ENCODE results near the gene GALNT16.

The GALNT16 gene

DNA sequence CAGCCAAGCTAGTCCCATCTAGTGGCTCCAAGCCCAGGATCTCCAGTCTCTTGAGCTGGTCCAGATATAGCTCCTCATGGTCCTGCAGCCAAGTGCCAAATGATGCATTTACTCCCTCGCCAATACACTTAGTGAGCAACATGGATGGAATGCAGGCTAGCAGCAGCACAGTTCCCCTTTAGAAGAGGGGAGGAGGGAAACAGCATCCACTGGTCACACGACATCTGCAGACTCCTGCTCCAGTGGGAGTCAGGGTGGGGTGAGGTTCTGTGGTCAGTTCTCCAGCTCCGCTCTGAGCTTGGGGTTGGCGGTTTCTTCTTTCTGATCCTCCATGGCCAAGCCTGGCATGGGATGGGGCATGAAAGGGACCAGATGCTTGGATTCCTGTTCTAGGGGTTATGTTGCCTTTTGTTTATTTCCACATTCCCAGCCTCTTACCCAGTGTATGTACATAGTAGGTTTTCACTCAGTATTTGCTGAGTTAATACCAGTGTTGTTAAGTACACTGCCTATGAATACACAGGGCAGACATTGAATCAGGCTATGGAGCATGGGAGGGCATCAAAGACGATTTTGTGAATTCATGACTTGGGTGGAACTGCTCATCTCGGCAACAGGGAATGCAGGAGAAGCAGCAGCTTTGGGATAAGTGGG is 57.3 kb downstream of the GALNT16 start:
- TF ChIP-seq, protein P1, sequence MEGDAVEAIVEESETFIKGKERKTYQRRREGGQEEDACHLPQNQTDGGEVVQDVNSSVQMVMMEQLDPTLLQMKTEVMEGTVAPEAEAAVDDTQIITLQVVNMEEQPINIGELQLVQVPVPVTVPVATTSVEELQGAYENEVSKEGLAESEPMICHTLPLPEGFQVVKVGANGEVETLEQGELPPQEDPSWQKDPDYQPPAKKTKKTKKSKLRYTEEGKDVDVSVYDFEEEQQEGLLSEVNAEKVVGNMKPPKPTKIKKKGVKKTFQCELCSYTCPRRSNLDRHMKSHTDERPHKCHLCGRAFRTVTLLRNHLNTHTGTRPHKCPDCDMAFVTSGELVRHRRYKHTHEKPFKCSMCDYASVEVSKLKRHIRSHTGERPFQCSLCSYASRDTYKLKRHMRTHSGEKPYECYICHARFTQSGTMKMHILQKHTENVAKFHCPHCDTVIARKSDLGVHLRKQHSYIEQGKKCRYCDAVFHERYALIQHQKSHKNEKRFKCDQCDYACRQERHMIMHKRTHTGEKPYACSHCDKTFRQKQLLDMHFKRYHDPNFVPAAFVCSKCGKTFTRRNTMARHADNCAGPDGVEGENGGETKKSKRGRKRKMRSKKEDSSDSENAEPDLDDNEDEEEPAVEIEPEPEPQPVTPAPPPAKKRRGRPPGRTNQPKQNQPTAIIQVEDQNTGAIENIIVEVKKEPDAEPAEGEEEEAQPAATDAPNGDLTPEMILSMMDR (IDR thresholded peaks at IDR 0.05), result no peak

DNA sequence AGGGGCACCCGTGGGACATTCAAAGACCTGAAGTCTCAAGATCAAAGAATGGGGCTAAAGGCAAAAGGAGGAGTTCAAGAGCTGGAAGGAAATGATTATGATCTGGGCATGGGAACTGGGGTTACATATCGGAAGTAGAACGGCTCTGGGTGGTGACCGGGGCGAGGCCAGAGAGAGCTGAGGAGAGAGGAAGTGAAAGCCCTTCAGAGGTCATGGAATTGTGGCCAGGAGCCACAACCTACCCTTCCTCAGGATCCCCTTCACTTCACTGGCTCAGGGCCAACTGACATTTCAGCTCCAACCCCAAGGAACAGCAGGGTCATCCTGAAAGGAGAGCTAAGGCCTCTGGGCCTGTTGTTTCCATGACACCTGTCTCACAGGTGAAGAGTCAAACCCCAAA is 57.8 kb downstream of the GALNT16 start:
- TF ChIP-seq, protein P1 (IDR thresholded peaks at IDR 0.05), result no peak

DNA sequence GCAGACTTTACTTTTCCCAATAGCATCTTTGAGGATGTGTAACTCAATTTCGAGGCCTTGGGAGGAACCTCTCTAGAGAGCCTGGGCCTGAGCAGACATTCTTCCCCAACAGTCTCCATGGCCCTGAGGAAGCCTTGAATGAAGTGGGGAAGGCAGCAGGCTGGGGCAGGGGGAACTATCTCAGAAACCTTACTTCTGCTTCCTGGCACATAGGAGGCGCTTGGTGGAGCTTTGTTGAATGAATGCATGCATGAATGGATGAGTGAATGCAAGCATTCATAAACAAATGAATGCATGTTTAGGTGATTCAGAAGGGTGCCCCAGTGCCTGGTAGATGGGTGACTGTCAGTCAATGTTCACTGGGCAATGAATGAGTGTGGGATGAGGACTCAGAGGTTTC is 58.3 kb downstream of the GALNT16 start:
- TF ChIP-seq, protein P1 (IDR thresholded peaks at IDR 0.05), result no peak

DNA sequence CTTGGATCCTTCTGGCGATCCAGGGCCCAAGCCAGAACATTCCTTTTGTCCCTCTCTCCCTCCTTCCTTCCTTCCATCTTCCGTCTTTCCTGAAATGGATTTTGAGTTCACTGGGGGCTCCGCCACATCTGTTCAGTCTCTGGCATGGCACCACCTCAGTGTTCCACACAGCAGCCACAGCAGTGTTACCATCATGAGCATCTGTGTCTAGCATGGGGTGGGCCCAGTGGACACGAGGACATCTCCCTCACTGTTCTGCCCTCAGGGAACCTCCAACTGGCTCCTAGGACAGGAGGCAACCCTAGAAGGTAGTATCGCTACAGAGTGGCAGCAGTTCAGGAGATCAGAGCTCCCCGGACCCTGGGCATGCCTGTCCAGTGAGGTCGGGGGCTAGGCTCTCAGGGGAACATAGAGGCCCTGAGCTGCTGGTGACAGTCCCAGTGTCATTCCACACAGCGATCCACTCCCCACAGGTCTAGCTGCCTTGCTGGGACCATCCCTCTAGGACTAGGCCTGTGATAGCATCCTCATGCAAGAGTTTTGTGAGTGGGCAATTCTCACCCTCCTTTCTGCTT is 59.0 kb downstream of the GALNT16 start:
- TF ChIP-seq, protein P1 (IDR thresholded peaks at IDR 0.05), result no peak

DNA sequence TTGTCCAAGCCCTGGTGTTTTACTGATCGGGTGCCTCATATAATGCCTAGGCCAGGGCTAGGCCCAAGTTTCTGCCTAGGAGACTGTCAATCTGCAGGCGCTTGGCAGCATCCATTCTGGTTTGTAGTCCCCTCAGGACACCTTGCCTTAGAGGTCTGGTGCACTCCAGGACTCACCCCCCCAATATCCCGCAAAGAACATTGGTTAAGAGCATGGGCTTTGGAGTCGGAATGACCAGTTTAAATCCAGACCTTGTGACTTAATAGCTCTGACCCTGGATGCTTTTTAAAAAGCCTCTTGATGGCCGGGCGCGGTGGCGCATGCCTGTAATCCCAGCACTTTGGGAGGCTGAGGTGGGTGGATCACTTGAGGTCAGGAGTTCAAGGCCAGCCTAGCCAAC is 60.0 kb downstream of the GALNT16 start:
- TF ChIP-seq, protein P1 (IDR thresholded peaks at IDR 0.05), result no peak

DNA sequence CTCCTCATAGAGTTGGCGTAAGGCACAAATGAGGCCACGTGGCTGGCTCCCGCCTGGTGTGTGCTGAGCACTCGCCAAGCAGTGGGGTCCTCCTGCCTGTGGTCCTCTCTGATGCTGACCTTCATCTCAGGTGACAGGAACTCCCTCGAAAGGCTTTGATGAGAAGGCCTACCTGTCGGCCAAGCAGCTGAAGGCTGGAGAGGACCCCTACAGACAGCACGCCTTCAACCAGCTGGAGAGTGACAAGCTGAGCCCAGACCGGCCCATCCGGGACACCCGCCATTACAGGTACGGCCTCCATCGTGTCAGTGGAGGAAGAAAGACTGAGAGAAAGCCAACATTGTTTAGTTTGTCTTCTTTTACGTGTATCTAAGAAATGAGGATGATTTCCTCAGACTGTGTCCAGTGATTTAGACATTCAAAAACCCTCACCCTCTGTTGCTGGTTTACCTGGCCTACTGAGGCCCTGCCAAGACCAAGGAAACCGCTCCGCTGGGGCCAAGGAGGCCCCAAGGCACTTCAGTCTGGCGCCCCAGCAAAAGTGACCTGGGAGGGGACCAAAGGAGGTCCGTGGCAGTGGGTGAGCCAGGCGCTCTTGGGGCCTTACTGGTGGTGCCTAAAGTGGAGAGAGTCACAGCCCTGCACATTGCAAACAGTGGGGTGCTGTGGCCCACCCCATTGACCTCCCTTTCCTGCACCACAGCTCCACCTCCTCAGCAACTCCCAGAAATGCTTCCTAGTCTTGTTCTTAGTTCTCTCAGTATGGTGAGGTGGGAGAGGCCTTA is 60.8 kb downstream of the GALNT16 start:
- TF ChIP-seq, protein P1 (IDR thresholded peaks at IDR 0.05), result no peak

DNA sequence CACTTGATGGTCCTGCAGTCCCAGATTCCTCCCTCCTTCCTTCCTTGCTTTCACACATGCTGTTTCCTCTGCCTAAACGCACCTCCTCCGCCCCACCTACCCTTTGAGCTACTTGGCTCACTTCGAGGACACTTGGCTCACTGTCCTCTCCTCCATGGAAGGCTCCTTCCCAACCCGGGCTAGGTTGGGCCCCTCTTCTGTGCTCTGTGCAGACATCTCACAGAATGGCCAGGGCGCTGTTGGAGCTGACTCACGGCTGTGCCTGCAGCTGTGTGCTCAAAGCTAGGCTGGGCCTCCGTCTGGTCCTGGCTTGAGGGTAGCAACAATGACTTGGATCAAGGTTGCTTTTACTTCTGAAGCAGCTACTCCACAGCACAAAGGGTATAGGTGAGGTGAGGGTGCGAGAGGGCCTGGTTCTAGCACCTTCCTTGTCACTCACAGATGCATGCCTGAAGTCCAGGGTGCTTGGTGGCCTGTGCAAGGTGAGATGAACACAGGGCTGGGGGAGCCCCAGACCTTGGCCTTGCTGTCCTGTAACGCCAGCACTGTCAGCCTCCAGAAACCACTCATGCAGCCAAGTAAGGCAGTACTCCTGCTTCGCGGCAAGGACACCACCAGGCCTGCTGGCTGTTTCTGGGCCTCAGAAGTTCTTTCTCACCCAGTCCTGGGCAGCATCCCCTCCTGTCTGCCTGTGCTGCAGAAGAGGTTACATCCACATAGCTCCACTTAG is 61.8 kb downstream of the GALNT16 start:
- TF ChIP-seq, protein P1 (IDR thresholded peaks at IDR 0.05), result no peak
